Measurements from ENCODE around the gene EHMT1. TPM values are rescaled to one million over a fixed set of nuclear protein-coding genes. Genes with fewer than 3 reads are reported as not detected.

The EHMT1 gene
- total RNA-seq, 2 experiments from 2014 or later, result 111 to 118 TPM

- Mint-ChIP-seq H3K4me3 (no peak overlapping the region), H3K27ac (no peak overlapping the region), H3K27me3 (no peaks in the 10 kb centered on the region), H3K4me1 (peaks cover 19% of the 10 kb centered on the region), H3K9me3 (peaks cover 9% of the 10 kb centered on the region), H3K36me3 (peaks cover 54% of the 10 kb centered on the region)
- ATAC-seq (ENCODE audit: low read depth) (no peak), DNase-seq (no peak)
- POLR2A ChIA-PET, result no interaction called here
Measured at GRCh38 chr9:137753192-137753765, 134.5 kb downstream of the EHMT1 start.

GRCh38 chr9:137755261-137755927, 136.6 kb downstream of the EHMT1 start:
- H3K4me3 Mint-ChIP-seq, result no peak overlapping the region
- H3K9me3 Mint-ChIP-seq, result peaks cover 9% of the 10 kb centered on the region
- POLR2A ChIA-PET, result no interaction called here
- peaks cover 24% of the 10 kb centered on the region for H3K4me1 Mint-ChIP-seq
- no peak for DNase-seq
- no peak overlapping the region for H3K27ac Mint-ChIP-seq
- no peak for ATAC-seq (ENCODE audit: low read depth)
- no peaks in the 10 kb centered on the region for H3K27me3 Mint-ChIP-seq
- peaks cover 73% of the 10 kb centered on the region for H3K36me3 Mint-ChIP-seq

GRCh38 chr9:137756045-137756744, 137.4 kb downstream of the EHMT1 start:
- no peak overlapping the region for H3K4me3 Mint-ChIP-seq
- POLR2A ChIA-PET, result no interaction called here
- no peak for DNase-seq

GRCh38 chr9:137757139-137757538, 138.3 kb downstream of the EHMT1 start:
- DNase-seq, result no peak
- Mint-ChIP-seq H3K4me3 (no peak overlapping the region), H3K9me3 (peaks cover 9% of the 10 kb centered on the region), H3K27ac (no peak overlapping the region), H3K27me3 (no peaks in the 10 kb centered on the region), H3K4me1 (peaks cover 24% of the 10 kb centered on the region), H3K36me3 (peaks cover 71% of the 10 kb centered on the region)
- ATAC-seq (ENCODE audit: low read depth), result no peak
- POLR2A ChIA-PET, result no interaction called here

More at GRCh38 chr9:137756045-137756744, 137.4 kb downstream of the EHMT1 start:
- H3K9me3 Mint-ChIP-seq, result peaks cover 9% of the 10 kb centered on the region
- no peaks in the 10 kb centered on the region for H3K27me3 Mint-ChIP-seq
- no peak overlapping the region for H3K27ac Mint-ChIP-seq
- peaks cover 24% of the 10 kb centered on the region for H3K4me1 Mint-ChIP-seq
- ATAC-seq (ENCODE audit: low read depth), result no peak
- peaks cover 75% of the 10 kb centered on the region for H3K36me3 Mint-ChIP-seq

- DNase-seq (no peak), ATAC-seq (ENCODE audit: low read depth) (peak; percentile 57)
- peaks cover 9% of the 10 kb centered on the region for H3K9me3 Mint-ChIP-seq
- H3K4me1 Mint-ChIP-seq, result peaks cover 24% of the 10 kb centered on the region
- no peak overlapping the region for H3K4me3 Mint-ChIP-seq
- no peaks in the 10 kb centered on the region for H3K27me3 Mint-ChIP-seq
- peaks cover 69% of the 10 kb centered on the region for H3K36me3 Mint-ChIP-seq
- peak overlapping the region; percentile 68 for H3K27ac Mint-ChIP-seq
- POLR2A ChIA-PET, result no interaction called here
Measured at GRCh38 chr9:137757613-137758029, 138.8 kb downstream of the EHMT1 start.

GRCh38 chr9:137758067-137758466, 139.3 kb downstream of the EHMT1 start:
- H3K4me1 Mint-ChIP-seq, result peaks cover 24% of the 10 kb centered on the region
- peak overlapping the region; percentile 68 for H3K27ac Mint-ChIP-seq
- POLR2A ChIA-PET, result no interaction called here
- H3K27me3 Mint-ChIP-seq, result no peaks in the 10 kb centered on the region
- DNase-seq (no peak), ATAC-seq (ENCODE audit: low read depth) (no peak)
- H3K36me3 Mint-ChIP-seq, result peaks cover 66% of the 10 kb centered on the region
- peaks cover 9% of the 10 kb centered on the region for H3K9me3 Mint-ChIP-seq
- no peak overlapping the region for H3K4me3 Mint-ChIP-seq

GRCh38 chr9:137759117-137759516, 140.3 kb downstream of the EHMT1 start:
- DNase-seq (no peak), ATAC-seq (ENCODE audit: low read depth) (no peak)
- Mint-ChIP-seq H3K36me3 (peaks cover 62% of the 10 kb centered on the region), H3K27me3 (no peaks in the 10 kb centered on the region), H3K9me3 (peaks cover 7% of the 10 kb centered on the region), H3K4me1 (peaks cover 24% of the 10 kb centered on the region), H3K27ac (no peak overlapping the region), H3K4me3 (no peak overlapping the region)
- POLR2A ChIA-PET, result no interaction called here

- H3K27me3 Mint-ChIP-seq, result no peaks in the 10 kb centered on the region
- peaks cover 24% of the 10 kb centered on the region for H3K4me1 Mint-ChIP-seq
- H3K9me3 Mint-ChIP-seq, result peaks cover 7% of the 10 kb centered on the region
- ATAC-seq (ENCODE audit: low read depth) (no peak), DNase-seq (no peak)
- H3K36me3 Mint-ChIP-seq, result peaks cover 62% of the 10 kb centered on the region
- POLR2A ChIA-PET, result no interaction called here
- no peak overlapping the region for H3K4me3 Mint-ChIP-seq
- H3K27ac Mint-ChIP-seq, result no peak overlapping the region
Measured at GRCh38 chr9:137759649-137760321, 141.0 kb downstream of the EHMT1 start.

- no peak overlapping the region for H3K4me3 Mint-ChIP-seq
- no peak for ATAC-seq (ENCODE audit: low read depth)
- H3K4me1 Mint-ChIP-seq, result peaks cover 24% of the 10 kb centered on the region
- H3K36me3 Mint-ChIP-seq, result peaks cover 56% of the 10 kb centered on the region
- H3K27ac Mint-ChIP-seq, result no peak overlapping the region
- peaks cover 2% of the 10 kb centered on the region for H3K9me3 Mint-ChIP-seq
- no peak for DNase-seq
- POLR2A ChIA-PET, result no interaction called here
- H3K27me3 Mint-ChIP-seq, result no peaks in the 10 kb centered on the region
Measured at GRCh38 chr9:137760426-137760825, 141.6 kb downstream of the EHMT1 start.

GRCh38 chr9:137761032-137761431, 142.2 kb downstream of the EHMT1 start:
- ATAC-seq (ENCODE audit: low read depth) (no peak), DNase-seq (no peak)
- POLR2A ChIA-PET, result no interaction called here
- Mint-ChIP-seq H3K4me3 (no peak overlapping the region), H3K4me1 (peaks cover 24% of the 10 kb centered on the region), H3K27ac (no peak overlapping the region), H3K27me3 (no peaks in the 10 kb centered on the region), H3K36me3 (peaks cover 56% of the 10 kb centered on the region), H3K9me3 (no peaks in the 10 kb centered on the region)

GRCh38 chr9:137761793-137762192, 143.0 kb downstream of the EHMT1 start:
- POLR2A ChIA-PET, result no interaction called here
- H3K4me1 Mint-ChIP-seq, result peaks cover 19% of the 10 kb centered on the region
- H3K27ac Mint-ChIP-seq, result no peak overlapping the region
- DNase-seq (no peak), ATAC-seq (ENCODE audit: low read depth) (no peak)
- H3K36me3 Mint-ChIP-seq, result peaks cover 51% of the 10 kb centered on the region
- H3K4me3 Mint-ChIP-seq, result no peak overlapping the region
- H3K9me3 Mint-ChIP-seq, result no peaks in the 10 kb centered on the region
- no peaks in the 10 kb centered on the region for H3K27me3 Mint-ChIP-seq

GRCh38 chr9:137762414-137763061, 143.7 kb downstream of the EHMT1 start:
- no peak overlapping the region for H3K27ac Mint-ChIP-seq
- peaks cover 12% of the 10 kb centered on the region for H3K4me1 Mint-ChIP-seq
- H3K27me3 Mint-ChIP-seq, result no peaks in the 10 kb centered on the region
- ATAC-seq (ENCODE audit: low read depth), result no peak
- POLR2A ChIA-PET, result no interaction called here
- peaks cover 54% of the 10 kb centered on the region for H3K36me3 Mint-ChIP-seq
- no peaks in the 10 kb centered on the region for H3K9me3 Mint-ChIP-seq
- no peak for DNase-seq
- no peak overlapping the region for H3K4me3 Mint-ChIP-seq

- Mint-ChIP-seq H3K36me3 (peaks cover 48% of the 10 kb centered on the region), H3K4me1 (peaks cover 5% of the 10 kb centered on the region), H3K9me3 (no peaks in the 10 kb centered on the region), H3K4me3 (no peak overlapping the region), H3K27me3 (no peaks in the 10 kb centered on the region), H3K27ac (no peak overlapping the region)
- POLR2A ChIA-PET, result no interaction called here
- ATAC-seq (ENCODE audit: low read depth) (no peak), DNase-seq (no peak)
Measured at GRCh38 chr9:137763271-137763955, 144.6 kb downstream of the EHMT1 start.
